ENCODE data around the gene ANKRD7.

DNA sequence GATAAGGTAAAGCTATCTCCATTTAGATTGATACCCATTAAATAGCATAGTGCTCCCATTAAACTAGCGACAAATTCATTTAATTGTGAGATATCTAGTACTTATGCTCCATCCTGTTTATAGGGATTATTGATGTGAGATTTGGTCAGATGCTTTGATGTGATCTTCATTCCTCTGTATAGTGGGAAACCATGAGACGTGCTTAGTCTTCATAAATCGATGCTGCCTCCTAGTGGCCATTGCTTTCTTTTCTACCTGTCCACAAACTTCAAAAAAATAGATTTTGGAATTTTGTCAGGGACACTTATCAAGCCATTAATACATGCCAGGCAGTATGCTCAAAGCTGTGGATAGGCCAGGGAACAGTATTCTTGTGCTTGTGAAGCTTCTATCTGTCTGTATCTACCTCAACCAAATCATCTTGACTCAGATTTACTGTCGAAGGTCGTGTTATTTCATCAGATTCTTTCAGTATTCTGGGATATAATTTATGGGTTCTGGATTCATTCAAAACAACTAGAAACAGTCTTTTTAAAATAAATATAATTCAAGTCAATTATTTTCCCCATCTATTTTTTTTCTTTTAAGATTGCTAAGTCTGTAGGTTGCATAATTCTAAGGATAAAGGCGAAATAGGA, 28.5 kb upstream of the ANKRD7 start:
- TF ChIP-seq ZNF121 (tag by site-specific recombination; IDR thresholded peaks at IDR 0.05) (no peak), REPIN1 (tag by site-specific recombination; IDR thresholded peaks at IDR 0.05; ENCODE audit: low read depth) (no peak)
